Esophagus squamous epithelium (tissue), 5 donors: ENCODE measurements around the gene TESK2. TPM values are rescaled to one million over a fixed set of nuclear protein-coding genes. Genes with fewer than 3 reads are reported as not detected.

Source experiments
- DNase-seq: peaks from one replicate; lab custom pipeline; 2025; lab: John Stamatoyannopoulos, UW
- H3K27ac ChIP-seq, 4 donors: fragments of 200-600 bp; sonication (generic); one replicate each; pipeline ENCODE4 v1.5.1; 2016 to 2019; ENCODE audit warnings: mild to moderate bottlenecking in 1 of 4
- H3K27me3 ChIP-seq, 4 donors: fragments of 200-600 bp; sonication (generic); 1 replicate in 3 of 4; 2 replicates in 1 of 4; pipeline versions ENCODE4 v1.5.1 to v1.6.0; 2017 to 2021; ENCODE audit warnings: antibody characterized with exemption in 1 of 4
- H3K36me3 ChIP-seq, 3 donors: fragments of 200-600 bp; sonication (generic); one replicate each; pipeline ENCODE4 v1.5.1; 2016 to 2019
- H3K4me1 ChIP-seq, 3 donors: fragments of 200-600 bp; sonication (generic); one replicate each; pipeline ENCODE4 v1.5.1; 2017 to 2019
- H3K4me3 ChIP-seq, 4 donors: fragments of 200-600 bp; sonication (generic); 1 replicate in 3 of 4; 2 replicates in 1 of 4; pipeline ENCODE4 v1.5.1; 2016 to 2019; ENCODE audit warnings: mild to moderate bottlenecking in 2 of 4, moderate library complexity in 1 of 4
- H3K9me3 ChIP-seq, 3 donors: fragments of 200-600 bp; sonication (generic); one replicate each; pipeline ENCODE4 v1.5.1; 2016 to 2019
- CTCF ChIP-seq, 6 experiments: fragments of 450-650 bp in 4 of 6; fragments of 200-600 bp in 2 of 6; sonication (generic) in 2 of 6; IDR thresholded peaks; one replicate each; pipeline ENCODE4 v1.5.1; 2016 to 2019; ENCODE audit warnings: antibody characterized with exemption in 6 of 6, mild to moderate bottlenecking in 4 of 6, moderate library complexity in 4 of 6
- POLR2A ChIP-seq, 4 donors: fragments of 450-650 bp; IDR thresholded peaks; one replicate each; pipeline ENCODE4 v1.6.1; 2017; ENCODE audit warnings: antibody characterized with exemption in 4 of 4, mild to moderate bottlenecking in 4 of 4, moderate library complexity in 3 of 4
- WGBS, 2 donors: methylation state at CpG; one replicate each; pipeline ENCODE4 v1.1.5; 2018; 5-methylcytosine and 5-hydroxymethylcytosine counted together
- intact Hi-C: fragments of 100-400 bp; cut with DNase I; formaldehyde crosslinking; loops from one replicate; pipeline ENCODE4 v1.15.0; 2022
- total RNA-seq, 4 donors: library from RNA; depleted of rRNA; stranded (reverse); fragments of >200 nt; gene quantifications; one replicate each; pipeline ENCODE4 v1.1.0, GENCODE V29; 2016
- donor health status: DM: yes; HTN: yes; CAD: no.

Gene TESK2
- total RNA-seq, 4 donors from 2014 or later: 4.2 to 8.4 (median 5.9) TPM

GRCh38 chr1:45512641-45513054 lies 21.7 kb upstream of the TESK2 start:
- Histone ChIP-seq H3K27me3 (no peaks in the 10 kb centered on the region), H3K9me3 (no peaks in the 10 kb centered on the region), H3K4me1 (peaks cover 10 to 60% (median 20%) of the 10 kb centered on the region in 3 donors), H3K4me3 (no peak overlapping the region), H3K36me3 (peaks cover 51 to 98% (median 75%) of the 10 kb centered on the region in 3 donors), H3K27ac (no peak overlapping the region)
- 83 to 100% methylated on average over 1 of the region's 1 CpG for WGBS, 2 donors
- intact Hi-C loops: no loop called here
- no peak for DNase-seq
- TF ChIP-seq CTCF (IDR thresholded peaks at IDR 0.05) (peak; percentile 48 to 68 (median 64)), POLR2A (IDR thresholded peaks at IDR 0.05) (no peak)

DNA sequence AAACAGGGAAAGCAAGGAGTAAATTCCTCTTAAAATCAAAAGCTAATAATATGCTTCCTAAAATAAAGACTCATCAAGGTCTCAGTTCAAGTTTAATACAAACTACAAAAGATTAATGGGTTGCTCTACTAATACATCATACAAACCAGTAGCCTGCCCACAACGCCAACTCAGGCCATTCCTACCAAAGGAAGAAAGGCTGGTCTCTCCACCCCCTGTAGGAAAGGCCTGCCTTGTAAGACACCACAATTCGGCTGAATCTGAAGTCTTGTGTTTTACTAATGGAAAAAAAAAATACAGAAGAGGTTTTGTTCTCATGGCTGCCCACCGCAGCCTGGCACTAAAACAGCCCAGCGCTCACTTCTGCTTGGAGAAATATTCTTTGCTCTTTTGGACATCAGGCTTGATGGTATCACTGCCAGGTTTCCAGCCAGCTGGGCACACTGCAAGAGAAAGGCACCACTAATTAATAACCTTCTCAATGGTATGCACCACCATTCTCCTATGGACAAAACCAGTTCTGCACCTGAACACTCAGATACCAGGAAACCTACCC lies 20.1 kb upstream of the TESK2 start:
- H3K36me3 ChIP-seq: peaks cover 49 to 83% (median 61%) of the 10 kb centered on the region in 3 donors
- H3K9me3 ChIP-seq: no peaks in the 10 kb centered on the region
- DNase-seq: no peak
- TF ChIP-seq POLR2A (IDR thresholded peaks at IDR 0.05) (no peak), CTCF (IDR thresholded peaks at IDR 0.05) (no peak)
- no peak overlapping the region for H3K4me3 ChIP-seq
- peak overlapping the region in 1 of 4 donors; percentile 10 for H3K27ac ChIP-seq
- peaks cover 0 to 44% (median 7%) of the 10 kb centered on the region in 3 donors for H3K4me1 ChIP-seq
- H3K27me3 ChIP-seq: no peaks in the 10 kb centered on the region
- WGBS, 2 donors: 78 to 90% methylated on average over 4 of the region's 4 CpGs
- intact Hi-C loops: no loop called here

GRCh38 chr1:45510036-45510971 lies 19.3 kb upstream of the TESK2 start:
- 50 to 58% methylated on average over 7 to 9 of the region's 9 CpGs for WGBS, 2 donors
- Histone ChIP-seq H3K4me3 (no peak overlapping the region), H3K9me3 (no peaks in the 10 kb centered on the region), H3K27ac (no peak overlapping the region), H3K4me1 (peaks cover 0 to 38% (median 4%) of the 10 kb centered on the region in 3 donors), H3K27me3 (no peaks in the 10 kb centered on the region), H3K36me3 (peaks cover 43 to 75% (median 59%) of the 10 kb centered on the region in 3 donors)
- intact Hi-C loops: no loop called here
- DNase-seq: no peak
- TF ChIP-seq POLR2A (IDR thresholded peaks at IDR 0.05): no peak
- TF ChIP-seq CTCF (IDR thresholded peaks at IDR 0.05): no peak

DNA sequence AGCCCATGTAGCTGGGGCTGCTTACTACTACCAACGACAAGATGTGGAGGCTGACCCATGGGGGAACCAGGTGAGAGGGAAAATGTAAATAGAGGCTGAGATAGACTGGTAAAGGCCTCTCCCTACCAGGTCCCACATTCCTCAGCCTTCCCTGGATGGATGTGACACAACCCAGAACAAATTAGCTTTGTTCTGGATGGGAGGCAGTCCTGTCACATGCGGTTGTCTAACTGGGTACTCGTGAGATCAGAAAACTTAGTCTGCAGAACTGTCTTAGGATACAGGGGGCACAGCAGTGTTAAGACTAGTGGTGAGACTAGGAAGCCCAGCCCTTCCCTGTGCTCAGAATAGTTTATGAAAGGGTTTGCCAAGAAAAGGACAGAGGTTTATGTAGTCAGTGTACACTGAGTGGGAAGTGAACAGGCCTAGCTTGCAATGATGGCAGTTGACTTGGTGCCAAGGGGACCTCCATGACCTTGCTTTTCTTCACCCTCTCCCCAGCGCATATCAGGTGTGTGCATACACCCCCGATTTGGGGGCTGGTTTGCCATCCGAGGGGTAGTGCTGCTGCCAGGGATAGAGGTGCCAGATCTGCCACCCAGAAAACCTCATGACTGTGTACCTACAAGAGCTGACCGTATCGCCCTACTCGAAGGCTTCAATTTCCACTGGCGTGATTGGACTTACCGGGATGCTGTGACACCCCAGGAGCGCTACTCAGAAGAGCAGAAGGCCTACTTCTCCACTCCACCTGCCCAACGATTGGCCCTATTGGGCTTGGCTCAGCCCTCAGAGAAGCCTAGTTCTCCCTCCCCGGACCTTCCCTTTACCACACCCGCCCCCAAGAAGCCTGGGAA lies 17.6 kb upstream of the TESK2 start:
- H3K36me3 ChIP-seq: peaks cover 36 to 57% (median 43%) of the 10 kb centered on the region in 3 donors
- intact Hi-C loops: loop anchor here (5.0 kb wide), 1 partner anchor 59 kb away; no protein-coding TSS in a partner anchor
- TF ChIP-seq CTCF (IDR thresholded peaks at IDR 0.05) (peak in 2 of 6 experiments; percentile 24 to 46), POLR2A (IDR thresholded peaks at IDR 0.05) (no peak)

More for the DNA sequence above, 17.6 kb upstream of the TESK2 start:
- Histone ChIP-seq H3K27me3 (no peaks in the 10 kb centered on the region), H3K27ac (peak overlapping the region in 3 of 4 donors; percentile 5 to 40 (median 22)), H3K4me3 (no peak overlapping the region), H3K4me1 (peaks cover 0 to 21% (median 4%) of the 10 kb centered on the region in 3 donors), H3K9me3 (no peaks in the 10 kb centered on the region)
- no peak for DNase-seq
- WGBS, 2 donors: 56 to 73% methylated on average over 5 to 11 of the region's 15 CpGs
